Tibial artery (tissue), 4 donors: ENCODE measurements around the gene SHISA9.

Experiments used
- DNase-seq, 2 donors: peaks; one replicate each; pipeline ENCODE4 v3.0.0-alpha.2; 2019
- H3K27ac ChIP-seq, 2 donors: fragments of 200-600 bp; sonication (generic) in 1 of 2; 1 replicate in 1 of 2; 2 replicates in 1 of 2; pipeline ENCODE4 v1.5.1; 2018 to 2019; ENCODE audit warnings: mild to moderate bottlenecking in 1 of 2
- H3K27me3 ChIP-seq, 2 donors: fragments of 200-600 bp; sonication (generic) in 1 of 2; one replicate each; pipeline versions ENCODE4 v1.5.1 to v1.6.0; 2016 to 2019
- H3K36me3 ChIP-seq, 3 donors: fragments of 200-600 bp; sonication (generic) in 2 of 3; one replicate each; pipeline ENCODE4 v1.5.1; 2016 to 2019; ENCODE audit warnings: mild to moderate bottlenecking in 2 of 3
- H3K4me1 ChIP-seq, 4 donors: fragments of 200-600 bp; sonication (generic) in 2 of 4; 1 replicate in 3 of 4; 2 replicates in 1 of 4; pipeline ENCODE4 v1.5.1; 2016 to 2019
- H3K4me3 ChIP-seq, 2 donors: fragments of 200-600 bp; sonication (generic) in 1 of 2; 1 replicate in 1 of 2; 2 replicates in 1 of 2; pipeline ENCODE4 v1.5.1; 2018 to 2019; ENCODE audit warnings: mild to moderate bottlenecking in 2 of 2
- H3K9me3 ChIP-seq, 3 donors: fragments of 200-600 bp; sonication (generic) in 1 of 3; one replicate each; pipeline ENCODE4 v1.5.1; 2016 to 2019
- intact Hi-C: fragments of 100-400 bp; cut with DNase I; formaldehyde crosslinking; loops from one replicate; pipeline ENCODE4 v1.15.0; 2023; ENCODE audit warnings: low total_unique reads
- TF ChIP-seq, protein P1 (sequence below), 2 experiments: fragments of 200-600 bp in 1 of 2; fragments of 450-650 bp in 1 of 2; IDR thresholded peaks; one replicate each; pipeline ENCODE4 v1.5.1; 2017 to 2019; ENCODE audit warnings: antibody characterized with exemption in 2 of 2, mild to moderate bottlenecking in 1 of 2, moderate library complexity in 1 of 2

Gene SHISA9

GRCh38 chr16:13193721-13194120 lies 292.3 kb downstream of the SHISA9 start:
- Histone ChIP-seq H3K4me1 (no peaks in the 10 kb centered on the region), H3K36me3 (no peaks in the 10 kb centered on the region), H3K27ac (no peak overlapping the region), H3K9me3 (peaks cover 0 to 9% (median 0%) of the 10 kb centered on the region in 3 donors), H3K27me3 (no peaks in the 10 kb centered on the region), H3K4me3 (no peak overlapping the region)
- TF ChIP-seq, protein P1, sequence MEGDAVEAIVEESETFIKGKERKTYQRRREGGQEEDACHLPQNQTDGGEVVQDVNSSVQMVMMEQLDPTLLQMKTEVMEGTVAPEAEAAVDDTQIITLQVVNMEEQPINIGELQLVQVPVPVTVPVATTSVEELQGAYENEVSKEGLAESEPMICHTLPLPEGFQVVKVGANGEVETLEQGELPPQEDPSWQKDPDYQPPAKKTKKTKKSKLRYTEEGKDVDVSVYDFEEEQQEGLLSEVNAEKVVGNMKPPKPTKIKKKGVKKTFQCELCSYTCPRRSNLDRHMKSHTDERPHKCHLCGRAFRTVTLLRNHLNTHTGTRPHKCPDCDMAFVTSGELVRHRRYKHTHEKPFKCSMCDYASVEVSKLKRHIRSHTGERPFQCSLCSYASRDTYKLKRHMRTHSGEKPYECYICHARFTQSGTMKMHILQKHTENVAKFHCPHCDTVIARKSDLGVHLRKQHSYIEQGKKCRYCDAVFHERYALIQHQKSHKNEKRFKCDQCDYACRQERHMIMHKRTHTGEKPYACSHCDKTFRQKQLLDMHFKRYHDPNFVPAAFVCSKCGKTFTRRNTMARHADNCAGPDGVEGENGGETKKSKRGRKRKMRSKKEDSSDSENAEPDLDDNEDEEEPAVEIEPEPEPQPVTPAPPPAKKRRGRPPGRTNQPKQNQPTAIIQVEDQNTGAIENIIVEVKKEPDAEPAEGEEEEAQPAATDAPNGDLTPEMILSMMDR (IDR thresholded peaks at IDR 0.05): no peak
- DNase-seq: no peak
- intact Hi-C loops: no loop called here

DNA sequence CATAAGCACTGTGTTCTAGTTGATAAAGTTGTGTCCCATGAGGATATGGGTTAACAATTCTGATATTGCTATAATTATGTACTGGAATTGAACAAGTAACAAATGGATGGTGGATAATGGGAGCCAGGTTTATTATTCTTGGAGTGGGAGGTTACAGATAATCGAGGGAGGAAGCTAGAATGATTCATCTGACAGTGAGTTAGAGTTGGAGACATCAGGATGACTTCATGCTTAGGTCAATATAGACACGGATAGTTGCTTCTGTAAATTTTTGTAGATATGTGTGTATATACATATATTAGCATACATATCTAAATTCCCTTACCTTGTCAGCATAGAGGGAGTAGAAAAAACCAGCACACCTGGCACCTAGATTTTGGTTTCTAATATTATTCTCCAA lies 293.4 kb downstream of the SHISA9 start:
- Histone ChIP-seq H3K27me3 (no peaks in the 10 kb centered on the region), H3K36me3 (no peaks in the 10 kb centered on the region), H3K4me1 (no peaks in the 10 kb centered on the region), H3K9me3 (peaks cover 0 to 9% (median 0%) of the 10 kb centered on the region in 3 donors), H3K4me3 (no peak overlapping the region), H3K27ac (no peak overlapping the region)
- TF ChIP-seq, protein P1 (IDR thresholded peaks at IDR 0.05): no peak
- intact Hi-C loops: no loop called here
- no peak for DNase-seq

DNA sequence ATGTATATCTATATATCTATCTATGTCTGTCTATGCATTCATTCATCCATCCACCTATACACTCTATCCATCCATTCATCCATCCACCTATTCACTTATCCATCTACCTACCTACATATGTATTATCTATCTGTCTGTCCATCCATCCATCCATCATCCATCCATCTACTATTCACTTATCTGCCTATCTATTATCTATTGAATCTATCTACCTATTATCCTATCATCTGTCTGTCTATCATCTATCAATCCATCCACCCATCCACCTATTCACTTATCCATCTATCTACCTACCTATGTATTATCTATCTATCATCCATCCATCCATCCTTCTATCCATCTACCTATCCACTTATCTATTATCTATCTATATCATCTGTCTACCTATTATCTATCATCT lies 302.3 kb downstream of the SHISA9 start:
- Histone ChIP-seq H3K27ac (no peak overlapping the region), H3K4me3 (no peak overlapping the region), H3K27me3 (no peaks in the 10 kb centered on the region), H3K36me3 (no peaks in the 10 kb centered on the region), H3K9me3 (no peaks in the 10 kb centered on the region), H3K4me1 (no peaks in the 10 kb centered on the region)
- no peak for DNase-seq
- intact Hi-C loops: no loop called here
- TF ChIP-seq, protein P1 (IDR thresholded peaks at IDR 0.05): no peak

- H3K27me3 ChIP-seq: no peaks in the 10 kb centered on the region
- no peaks in the 10 kb centered on the region for H3K9me3 ChIP-seq
- H3K4me3 ChIP-seq: no peak overlapping the region
- DNase-seq: no peak
- TF ChIP-seq, protein P1 (IDR thresholded peaks at IDR 0.05): no peak
- no peaks in the 10 kb centered on the region for H3K4me1 ChIP-seq
- H3K36me3 ChIP-seq: no peaks in the 10 kb centered on the region
- intact Hi-C loops: no loop called here
- H3K27ac ChIP-seq: no peak overlapping the region
Measured at GRCh38 chr16:13205352-13205751, 304.0 kb downstream of the SHISA9 start.

- TF ChIP-seq, protein P1 (IDR thresholded peaks at IDR 0.05): no peak
- H3K27ac ChIP-seq: no peak overlapping the region
- intact Hi-C loops: no loop called here
Measured at GRCh38 chr16:13206606-13207005, 305.2 kb downstream of the SHISA9 start.

GRCh38 chr16:13207151-13207550 lies 305.8 kb downstream of the SHISA9 start:
- H3K36me3 ChIP-seq: no peaks in the 10 kb centered on the region
- no peaks in the 10 kb centered on the region for H3K4me1 ChIP-seq
- H3K9me3 ChIP-seq: no peaks in the 10 kb centered on the region
- intact Hi-C loops: no loop called here
- TF ChIP-seq, protein P1 (IDR thresholded peaks at IDR 0.05): no peak
- H3K27ac ChIP-seq: no peak overlapping the region
- no peak for DNase-seq
- no peak overlapping the region for H3K4me3 ChIP-seq
- H3K27me3 ChIP-seq: no peaks in the 10 kb centered on the region

More at GRCh38 chr16:13206606-13207005, 305.2 kb downstream of the SHISA9 start:
- no peak for DNase-seq
- H3K4me3 ChIP-seq: no peak overlapping the region
- H3K9me3 ChIP-seq: no peaks in the 10 kb centered on the region
- H3K4me1 ChIP-seq: no peaks in the 10 kb centered on the region
- H3K27me3 ChIP-seq: no peaks in the 10 kb centered on the region
- no peaks in the 10 kb centered on the region for H3K36me3 ChIP-seq
